OCI-LY3 (cell line): ENCODE data around the gene AARS2.

ENCODE experiments used
- H2AFZ ChIP-seq: fragments of 200-600, 300-600 bp; shearing (Covaris generic); 2 replicates; pipeline ENCODE4 v1.6.0; 2014; ENCODE audit warnings: antibody characterized with exemption, low read depth, low read length
- H3K27ac ChIP-seq: fragments of 200-600, 300-600 bp; sonication (generic); 2 replicates; pipeline ENCODE4 v1.5.1; 2014; ENCODE audit warnings: mild to moderate bottlenecking, low read length, moderate library complexity, mixed read lengths
- H3K27me3 ChIP-seq: fragments of 200-600, 300-600 bp; sonication (generic); 2 replicates; pipeline ENCODE4 v1.6.1; 2014; ENCODE audit warnings: low read depth, low read length, mixed read lengths
- H3K36me3 ChIP-seq: fragments of 200-600, 300-600 bp; sonication (generic); replicated peaks from 2 replicates; pipeline ENCODE3; 2014; ENCODE audit warnings: low read depth, low read length, mixed read lengths
- H3K4me1 ChIP-seq: fragments of 300-600, 200-600 bp; sonication (generic); 2 replicates; pipeline ENCODE4 v1.6.1; 2014; ENCODE audit warnings: low read length, mixed read lengths
- H3K4me2 ChIP-seq: fragments of 200-600, 300-600 bp; sonication (generic); 2 replicates; pipeline ENCODE4 v1.6.1; 2014; ENCODE audit warnings: low read length, mixed read lengths
- H3K4me3 ChIP-seq: fragments of 300-600, 200-600 bp; sonication (generic); 2 replicates; pipeline ENCODE4 v1.5.1; 2014; ENCODE audit warnings: antibody characterized with exemption, mild to moderate bottlenecking, low read length, moderate library complexity
- H3K79me2 ChIP-seq: fragments of 300-600, 200-600 bp; shearing (Covaris generic); 2 replicates; pipeline ENCODE4 v1.6.1; 2014; ENCODE audit warnings: mild to moderate bottlenecking, low read length, mixed read lengths
- H3K9ac ChIP-seq: fragments of 300-600, 200-600 bp; shearing (Covaris generic); 2 replicates; pipeline ENCODE4 v1.6.0; 2014; ENCODE audit warnings: mild to moderate bottlenecking, low read length, moderate library complexity
- H3K9me3 ChIP-seq: fragments of 200-600, 300-600 bp; shearing (Covaris generic); 2 replicates; pipeline ENCODE4 v1.6.1; 2014; ENCODE audit warnings: low read length, mixed read lengths; ENCODE audit not compliant: insufficient read depth
- H4K20me1 ChIP-seq: fragments of 200-600, 300-600 bp; sonication (generic); 2 replicates; pipeline ENCODE4 v1.6.1; 2016; ENCODE audit warnings: low read length, mixed read lengths; ENCODE audit not compliant: insufficient read depth
- EZH2phosphoT487 ChIP-seq: fragments of 200-600 bp; shearing (Covaris generic); IDR thresholded peaks from 2 replicates; pipeline ENCODE4 v1.6.1; 2018; ENCODE audit warnings: antibody characterized with exemption, mixed run types, low read depth
- TF ChIP-seq, protein P1 (sequence below): fragments of 200-600, 300-600 bp; sonication (generic); IDR thresholded peaks from 2 replicates; pipeline ENCODE4 v1.5.1; 2014; ENCODE audit warnings: antibody characterized with exemption, low read length, low read depth

AARS2 gene

DNA sequence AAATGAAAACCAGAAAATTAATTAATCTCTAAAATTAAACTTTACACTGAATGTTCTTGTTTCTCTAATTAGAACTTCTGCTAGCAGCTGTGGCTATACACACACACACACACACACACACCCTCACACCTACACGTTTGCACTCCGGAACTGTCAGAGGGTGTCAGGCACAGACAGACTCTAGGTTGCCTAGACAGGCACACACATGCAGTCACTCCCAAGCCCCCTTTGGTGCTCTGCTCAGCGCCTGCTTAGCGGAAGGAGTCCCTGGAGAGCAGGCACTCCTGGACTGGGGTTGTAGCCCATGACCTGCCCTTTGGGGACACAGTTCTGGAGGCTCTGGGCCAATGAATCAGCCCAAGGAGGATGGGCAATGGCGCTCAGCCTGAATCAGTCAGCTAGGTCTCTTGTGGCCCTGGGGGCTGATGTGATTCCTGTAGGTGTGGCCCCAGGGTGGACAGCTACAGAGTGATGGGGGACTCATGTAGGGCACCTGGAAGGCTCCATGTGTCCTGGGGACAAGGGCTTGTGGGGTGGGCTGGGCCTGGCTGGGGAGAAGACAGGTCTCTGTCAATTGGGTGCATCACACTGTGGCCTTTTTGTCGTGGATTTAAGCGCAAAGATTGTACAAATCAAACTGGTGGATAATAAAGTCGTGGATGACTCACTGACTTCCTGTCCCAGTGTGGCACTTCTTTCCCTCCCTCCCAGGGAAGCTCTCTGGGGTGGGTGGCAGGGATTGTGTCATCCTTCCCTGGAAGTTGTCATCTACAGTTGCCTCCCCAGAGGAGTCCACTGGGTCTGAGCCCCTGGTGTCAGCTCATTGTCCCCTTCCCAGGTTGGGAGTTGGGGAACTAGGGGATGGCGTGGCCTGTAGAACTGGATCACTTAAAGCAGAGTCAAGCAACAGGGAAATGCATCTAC lies 34.1 kb downstream of the AARS2 start:
- Histone ChIP-seq H3K4me2 (no peak overlapping the region), H3K9me3 (no peaks in the 10 kb centered on the region), H3K27me3 (peaks cover 30% of the 10 kb centered on the region), H3K27ac (no peak overlapping the region), H3K4me3 (no peak overlapping the region), H3K9ac (no peak overlapping the region), H3K79me2 (no peaks in the 10 kb centered on the region), H3K4me1 (no peaks in the 10 kb centered on the region), H2AFZ (no peak overlapping the region), H3K36me3 (no peaks in the 10 kb centered on the region), H4K20me1 (no peaks in the 10 kb centered on the region)
- TF ChIP-seq, protein P1, sequence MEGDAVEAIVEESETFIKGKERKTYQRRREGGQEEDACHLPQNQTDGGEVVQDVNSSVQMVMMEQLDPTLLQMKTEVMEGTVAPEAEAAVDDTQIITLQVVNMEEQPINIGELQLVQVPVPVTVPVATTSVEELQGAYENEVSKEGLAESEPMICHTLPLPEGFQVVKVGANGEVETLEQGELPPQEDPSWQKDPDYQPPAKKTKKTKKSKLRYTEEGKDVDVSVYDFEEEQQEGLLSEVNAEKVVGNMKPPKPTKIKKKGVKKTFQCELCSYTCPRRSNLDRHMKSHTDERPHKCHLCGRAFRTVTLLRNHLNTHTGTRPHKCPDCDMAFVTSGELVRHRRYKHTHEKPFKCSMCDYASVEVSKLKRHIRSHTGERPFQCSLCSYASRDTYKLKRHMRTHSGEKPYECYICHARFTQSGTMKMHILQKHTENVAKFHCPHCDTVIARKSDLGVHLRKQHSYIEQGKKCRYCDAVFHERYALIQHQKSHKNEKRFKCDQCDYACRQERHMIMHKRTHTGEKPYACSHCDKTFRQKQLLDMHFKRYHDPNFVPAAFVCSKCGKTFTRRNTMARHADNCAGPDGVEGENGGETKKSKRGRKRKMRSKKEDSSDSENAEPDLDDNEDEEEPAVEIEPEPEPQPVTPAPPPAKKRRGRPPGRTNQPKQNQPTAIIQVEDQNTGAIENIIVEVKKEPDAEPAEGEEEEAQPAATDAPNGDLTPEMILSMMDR = no peak
- TF ChIP-seq EZH2phosphoT487 = no peak

DNA sequence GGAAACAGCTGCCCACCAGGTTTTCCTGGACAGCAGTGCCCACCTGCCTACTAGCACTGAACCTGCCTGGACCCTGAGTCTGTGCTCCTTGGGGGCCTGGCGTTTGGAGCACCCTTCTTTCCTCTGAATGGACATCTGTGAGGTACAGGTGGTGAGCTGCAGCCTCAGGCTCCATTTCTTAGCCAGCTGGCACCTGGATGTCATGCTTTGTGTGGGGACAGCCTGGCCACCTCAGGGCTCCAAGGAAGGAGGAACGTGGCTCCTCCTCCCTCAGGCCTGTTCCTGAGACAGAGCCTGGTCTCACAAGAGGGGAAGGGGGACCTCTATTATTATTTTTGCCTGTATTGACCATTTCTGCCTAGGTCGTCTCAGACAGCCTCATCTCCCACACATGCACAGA lies 34.8 kb downstream of the AARS2 start:
- Histone ChIP-seq H2AFZ (no peak overlapping the region), H3K36me3 (no peaks in the 10 kb centered on the region), H3K79me2 (no peaks in the 10 kb centered on the region), H3K4me3 (no peak overlapping the region), H3K27ac (no peak overlapping the region), H3K9ac (no peak overlapping the region), H3K27me3 (peaks cover 23% of the 10 kb centered on the region), H3K4me2 (no peak overlapping the region), H3K9me3 (no peaks in the 10 kb centered on the region), H4K20me1 (no peaks in the 10 kb centered on the region), H3K4me1 (no peaks in the 10 kb centered on the region)
- TF ChIP-seq EZH2phosphoT487 = no peak
- TF ChIP-seq, protein P1 = no peak

DNA sequence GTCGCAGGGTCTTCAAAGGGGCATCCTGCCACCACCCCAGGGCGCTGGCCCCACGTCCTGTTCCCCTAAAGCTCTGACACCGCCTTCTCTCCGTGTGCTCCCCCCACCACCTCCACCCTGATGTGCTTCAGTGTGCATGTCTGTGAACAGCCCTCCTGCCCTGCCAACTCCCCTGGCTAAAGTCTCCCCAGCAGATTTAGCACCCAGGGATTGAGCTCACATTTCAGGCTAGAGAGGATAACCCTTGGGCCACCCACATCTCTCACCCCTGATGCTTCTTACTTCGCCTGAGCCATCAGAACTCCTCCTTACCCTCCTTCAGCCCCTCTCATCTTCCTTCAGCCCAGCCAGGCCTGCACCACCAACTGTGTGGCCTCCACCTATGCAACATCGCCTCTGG lies 35.4 kb downstream of the AARS2 start:
- Histone ChIP-seq H3K27ac (no peak overlapping the region), H3K4me1 (no peaks in the 10 kb centered on the region), H3K36me3 (no peaks in the 10 kb centered on the region), H3K4me3 (no peak overlapping the region), H4K20me1 (no peaks in the 10 kb centered on the region), H2AFZ (no peak overlapping the region), H3K9ac (no peak overlapping the region), H3K79me2 (no peaks in the 10 kb centered on the region), H3K9me3 (no peaks in the 10 kb centered on the region), H3K4me2 (no peak overlapping the region), H3K27me3 (peaks cover 19% of the 10 kb centered on the region)
- TF ChIP-seq, protein P1 = no peak
- TF ChIP-seq EZH2phosphoT487 = no peak

DNA sequence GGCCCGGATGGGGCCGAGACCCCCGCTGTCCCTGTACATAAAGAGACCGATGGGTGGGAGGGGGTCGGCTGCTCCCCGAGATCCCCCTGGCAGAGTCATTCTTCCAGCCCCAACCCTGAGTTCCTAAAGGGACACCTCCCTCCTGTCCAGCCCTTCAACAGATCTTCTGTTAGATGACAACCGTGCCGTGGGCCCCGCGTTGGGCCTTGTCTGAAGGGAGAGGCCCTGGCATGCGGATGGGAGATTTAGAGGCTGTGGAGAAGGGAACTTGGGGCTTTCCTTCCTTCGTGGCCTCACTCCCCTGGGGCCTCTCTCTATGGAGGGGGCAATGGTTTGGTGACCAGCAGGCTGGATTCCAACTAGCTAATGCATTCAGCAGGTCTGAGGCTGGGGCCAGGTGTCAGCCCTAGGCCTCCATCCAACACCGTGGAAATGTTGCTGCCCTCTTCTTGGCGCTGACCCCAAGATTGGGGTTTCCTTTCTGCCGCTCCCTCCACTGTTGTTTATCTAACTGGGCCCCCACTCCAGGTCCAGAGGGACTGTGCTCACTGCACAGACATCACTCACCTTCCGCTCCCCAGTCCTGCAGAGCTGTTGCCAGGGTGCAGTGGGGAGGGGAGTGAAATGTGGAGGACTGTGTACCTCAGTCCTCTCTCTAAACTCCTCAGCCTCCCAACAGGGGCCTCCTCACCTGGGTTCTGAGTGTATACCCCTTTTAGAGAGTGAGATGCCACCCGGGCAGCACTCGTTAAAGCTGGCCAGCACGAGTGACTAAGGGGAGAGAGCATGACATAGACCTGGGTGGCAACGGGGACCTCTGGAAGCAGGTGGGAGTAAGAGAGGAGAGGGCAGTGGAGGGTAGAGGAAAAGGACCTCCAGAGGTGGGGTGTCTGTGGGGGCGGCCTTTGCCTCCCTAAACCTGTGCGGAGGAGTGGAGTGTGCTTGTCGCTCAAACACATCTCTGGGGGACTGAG lies 36.2 kb downstream of the AARS2 start:
- Histone ChIP-seq H3K4me1 (no peaks in the 10 kb centered on the region), H3K79me2 (no peaks in the 10 kb centered on the region), H3K27me3 (peaks cover 13% of the 10 kb centered on the region), H3K9me3 (no peaks in the 10 kb centered on the region), H3K9ac (no peak overlapping the region), H3K4me2 (no peak overlapping the region), H3K27ac (no peak overlapping the region), H3K36me3 (no peaks in the 10 kb centered on the region), H4K20me1 (no peaks in the 10 kb centered on the region), H3K4me3 (no peak overlapping the region), H2AFZ (no peak overlapping the region)
- no peak for TF ChIP-seq EZH2phosphoT487
- TF ChIP-seq, protein P1 = no peak
